GM18907 (cell line): ENCODE data around the gene CEP164.

Experiments
- ATAC-seq: cut with Tn5 transposase; IDR thresholded peaks from one replicate; pipeline ENCODE4 v1.9.1; 2021; ENCODE audit warnings: mild to moderate bottlenecking, moderate library complexity; ENCODE audit not compliant: unreplicated experiment

The CEP164 gene

DNA sequence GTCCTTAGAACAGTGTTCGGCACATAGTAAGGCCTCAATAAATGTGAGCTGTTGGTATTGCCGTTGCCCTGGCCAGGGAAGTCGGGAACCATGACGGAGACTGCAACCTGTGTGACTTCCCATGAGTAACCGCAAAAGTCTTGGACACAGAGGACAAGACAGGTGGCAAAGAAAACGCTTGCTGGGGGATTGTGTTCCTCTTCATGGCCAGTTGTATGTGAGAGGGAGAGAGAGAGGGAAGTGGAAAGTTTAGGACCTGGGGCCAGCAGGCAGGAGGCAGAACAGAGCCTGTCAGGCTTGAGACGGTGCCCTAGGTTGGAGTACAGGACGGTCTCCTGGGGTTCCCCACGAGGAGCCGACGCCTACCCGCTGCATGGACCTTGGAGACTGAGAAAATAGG is 90.2 kb downstream of the CEP164 start:
- no peak for ATAC-seq

DNA sequence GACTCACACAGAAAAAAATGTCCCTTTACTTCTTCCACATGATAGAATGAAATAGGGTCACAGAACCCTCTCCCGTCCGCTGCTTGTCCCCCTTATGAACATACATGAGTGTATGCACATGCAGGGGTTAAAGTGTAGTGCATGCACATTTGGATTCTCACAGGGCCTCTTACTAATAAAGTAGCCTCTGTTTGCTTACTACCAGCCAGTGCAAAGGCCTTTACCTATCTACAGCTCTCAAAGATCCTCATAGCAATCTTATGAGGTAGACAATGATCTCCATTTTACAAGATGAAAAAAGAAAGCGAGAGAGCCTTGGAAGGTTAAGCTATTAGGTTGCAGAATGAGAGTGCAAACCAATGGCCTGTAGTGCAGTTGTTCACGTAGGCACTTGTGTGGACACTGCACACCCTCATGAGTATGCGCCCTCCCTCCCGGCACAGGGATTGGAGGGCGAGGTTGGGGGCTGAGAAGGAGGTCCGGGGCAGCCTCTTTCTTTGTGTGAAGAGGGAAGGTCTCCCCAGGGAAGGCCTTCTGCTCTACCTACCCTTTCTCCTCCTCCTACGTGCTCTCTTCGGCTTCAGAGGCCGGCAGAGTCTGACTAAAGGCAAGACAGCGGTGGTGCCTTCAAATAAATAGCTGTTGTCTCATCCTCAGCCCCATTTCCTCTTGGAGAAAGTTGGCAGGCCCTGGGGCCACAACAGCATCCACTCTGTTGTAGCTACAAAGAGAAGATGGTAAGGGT is 91.3 kb downstream of the CEP164 start:
- ATAC-seq = no peak

DNA sequence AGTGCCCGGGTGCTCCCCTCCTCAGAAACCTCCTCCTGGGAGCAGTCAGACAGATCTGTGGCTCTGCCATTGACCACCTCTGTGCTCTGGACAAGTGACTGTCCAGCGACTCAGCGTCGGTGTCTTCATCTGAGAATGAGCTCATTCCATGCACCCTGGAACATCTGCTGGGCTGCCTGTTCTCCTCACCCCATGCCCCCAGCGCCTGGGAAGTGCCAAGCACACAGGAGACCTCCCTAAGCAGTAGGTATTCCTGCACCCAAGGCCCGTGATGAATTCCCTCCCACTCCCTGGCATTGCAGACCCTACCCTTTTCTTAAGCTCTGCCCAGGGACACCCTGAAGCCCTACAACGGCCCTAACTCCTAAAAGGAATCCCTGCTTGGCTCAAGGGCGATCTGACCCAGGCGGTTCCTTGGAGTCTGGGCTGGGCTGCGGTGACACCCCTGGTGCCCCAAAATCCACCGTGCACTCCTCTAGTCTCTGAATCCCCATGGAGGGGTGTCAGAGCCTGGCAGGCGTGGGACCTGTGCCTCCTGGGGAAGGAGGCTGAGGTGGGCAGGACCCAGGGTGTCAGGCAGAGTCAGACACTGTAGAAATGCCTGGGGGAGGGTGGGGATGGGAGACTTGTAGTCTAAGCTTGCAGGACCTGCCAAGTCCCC is 92.0 kb downstream of the CEP164 start:
- ATAC-seq = no peak

DNA sequence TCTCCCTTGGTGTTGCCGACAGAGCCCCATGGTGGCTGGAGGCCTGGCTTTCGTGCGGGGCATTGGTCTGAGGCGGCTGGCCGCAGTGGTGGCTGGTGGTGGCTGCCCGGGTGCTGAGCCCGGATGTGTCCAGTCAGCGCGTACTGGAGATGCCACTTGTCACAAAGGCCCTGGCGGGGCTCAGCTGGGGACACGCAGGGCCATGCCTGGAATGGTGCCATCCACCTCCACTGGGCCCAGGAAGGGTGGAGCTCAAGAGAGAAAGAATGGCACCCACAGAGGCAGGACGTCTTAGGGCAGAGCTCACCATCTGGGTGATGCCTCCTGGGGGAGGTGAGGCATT is 92.5 kb downstream of the CEP164 start:
- no peak for ATAC-seq

- no peak for ATAC-seq
Measured at GRCh38 chr11:117420598-117420997, 92.9 kb downstream of the CEP164 start.

GRCh38 chr11:117421041-117421440 is 93.4 kb downstream of the CEP164 start:
- ATAC-seq = no peak

- ATAC-seq = no peak
Measured at GRCh38 chr11:117421476-117421875, 93.8 kb downstream of the CEP164 start.

DNA sequence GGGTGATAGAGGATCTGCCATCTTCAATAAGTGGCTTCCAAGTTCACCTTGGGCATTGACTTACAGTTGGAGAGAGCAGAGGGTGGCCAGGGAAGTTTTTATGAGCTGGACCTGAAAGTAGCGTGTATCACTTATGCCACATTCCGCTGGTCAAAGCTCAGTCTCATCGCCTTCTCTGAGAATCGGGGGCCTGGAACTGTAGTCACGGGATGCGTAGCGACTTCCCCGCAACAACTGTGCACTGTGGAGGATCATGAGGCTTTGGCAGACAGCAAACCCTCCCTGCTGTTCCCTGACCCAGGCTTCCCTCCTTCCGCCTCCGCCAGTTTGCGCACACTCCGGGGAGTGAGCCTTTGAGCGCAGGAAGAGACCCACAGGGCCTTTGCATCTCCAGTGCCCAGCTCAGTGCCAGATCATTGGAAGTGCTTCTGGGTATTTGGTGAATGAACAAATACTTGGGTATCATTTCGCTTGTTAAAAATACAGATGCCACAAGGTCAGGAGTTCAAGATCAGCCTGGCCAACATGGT is 95.5 kb downstream of the CEP164 start:
- no peak for ATAC-seq

DNA sequence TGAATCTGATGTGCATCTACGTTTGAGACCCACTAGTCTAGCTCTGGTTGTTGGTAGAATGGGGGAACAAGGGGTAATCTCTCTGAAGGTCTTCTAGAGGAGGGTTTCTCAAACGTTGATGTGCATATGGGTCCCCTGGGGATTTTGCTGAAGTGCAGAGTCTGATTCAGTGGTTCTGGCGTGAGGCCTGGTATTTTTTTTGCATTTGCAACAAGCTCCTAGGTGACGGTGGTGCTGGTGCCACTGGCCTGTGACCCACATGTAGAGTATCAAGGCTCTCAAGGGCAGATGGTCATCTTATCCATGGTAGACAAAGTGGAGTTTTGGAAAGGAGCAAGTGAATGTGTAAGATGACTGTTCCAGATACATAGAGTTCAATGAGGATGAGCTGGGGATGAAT is 97.1 kb downstream of the CEP164 start:
- no peak for ATAC-seq

- ATAC-seq = no peak
Measured at GRCh38 chr11:117425679-117426296, 98.1 kb downstream of the CEP164 start.

- no peak for ATAC-seq
Measured at GRCh38 chr11:117426297-117426685, 98.6 kb downstream of the CEP164 start.

- ATAC-seq = no peak
Measured at GRCh38 chr11:117426941-117427340, 99.3 kb downstream of the CEP164 start.

- ATAC-seq = no peak
Measured at GRCh38 chr11:117427356-117427874, 99.8 kb downstream of the CEP164 start.

DNA sequence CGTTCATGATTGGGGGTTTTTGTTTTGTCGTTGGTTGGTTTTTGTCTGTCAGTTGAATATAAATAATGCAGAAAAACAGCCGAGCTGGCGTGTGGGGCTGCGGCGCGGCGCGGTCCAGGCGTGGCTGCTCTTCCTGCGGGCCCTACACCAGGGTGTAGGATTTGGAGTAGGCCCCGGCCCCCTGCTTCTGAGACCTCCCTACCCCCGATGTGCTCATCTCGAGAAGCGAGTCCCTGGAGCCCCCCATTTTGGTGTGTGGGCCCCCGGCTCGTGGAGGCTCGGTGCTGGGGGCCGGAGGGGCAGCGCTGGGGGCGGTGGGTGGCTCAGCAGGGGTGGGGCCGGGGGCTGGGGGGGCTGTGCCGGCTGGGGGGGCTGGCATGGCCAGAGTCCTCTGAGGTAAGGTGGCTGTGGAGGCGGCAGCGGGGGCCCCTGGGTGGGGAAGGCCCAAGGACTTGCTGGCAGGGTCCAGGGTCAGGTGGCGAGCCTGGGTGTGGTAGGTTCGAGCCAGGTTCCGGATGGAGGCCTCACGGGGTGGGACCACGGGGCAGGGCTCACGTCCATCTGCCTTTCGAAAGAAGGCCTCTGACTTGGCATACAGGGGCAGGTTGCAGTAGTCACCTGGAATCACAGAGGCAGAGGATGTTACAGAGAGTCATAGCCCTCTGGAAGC is 100.7 kb downstream of the CEP164 start:
- no peak for ATAC-seq

GRCh38 chr11:117428856-117429229 is 101.2 kb downstream of the CEP164 start:
- ATAC-seq = no peak

DNA sequence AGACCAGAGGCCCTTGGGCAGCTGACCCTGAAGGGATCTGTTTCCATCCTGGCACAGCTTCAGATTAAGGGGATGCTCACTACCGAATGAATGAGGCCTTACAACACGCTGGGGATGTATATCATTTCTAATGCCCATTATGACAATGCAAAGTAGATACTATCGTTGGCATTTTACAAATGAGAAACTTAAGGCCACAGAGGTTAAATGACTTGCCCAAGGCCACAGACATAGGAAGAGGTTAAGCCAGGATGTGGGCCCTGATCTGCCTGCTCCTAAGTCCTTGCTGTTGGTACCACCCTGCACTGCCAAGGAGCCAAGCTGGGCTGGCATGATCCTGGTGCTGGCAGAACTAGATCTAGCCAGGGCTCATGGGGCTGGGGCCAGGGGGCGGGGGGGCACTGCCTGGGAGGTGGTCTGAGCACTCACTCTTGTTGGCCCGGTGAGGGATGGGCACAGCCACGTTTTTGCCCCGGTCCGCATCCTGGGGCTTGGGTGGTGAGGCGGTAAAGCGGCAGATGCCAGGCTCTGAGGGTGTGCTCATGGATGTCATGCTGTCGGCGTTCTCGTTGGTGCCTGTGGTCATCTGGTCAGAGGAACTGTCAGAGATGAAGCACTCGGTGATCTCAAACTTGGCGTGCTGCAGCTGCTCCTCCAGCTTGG is 102.8 kb downstream of the CEP164 start:
- no peak for ATAC-seq

DNA sequence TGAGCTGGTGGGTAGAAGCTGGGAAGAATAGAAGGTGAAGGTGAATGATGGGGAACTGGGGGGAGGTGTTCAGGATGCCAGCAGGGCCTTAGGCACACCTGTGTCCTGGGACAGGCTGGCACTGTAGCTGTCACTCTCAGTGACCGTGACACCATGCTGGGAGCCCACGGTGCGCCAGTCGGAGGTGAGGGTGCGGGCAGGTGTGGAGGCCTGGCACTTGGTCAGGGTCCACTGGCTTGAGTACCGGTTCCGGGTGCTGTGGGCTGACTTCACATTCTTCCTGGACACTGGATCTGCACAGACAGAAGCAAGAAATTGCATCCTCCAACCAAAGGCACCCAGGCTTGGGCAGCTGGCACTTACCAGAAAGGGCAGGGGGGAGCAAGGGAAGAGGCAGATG is 103.8 kb downstream of the CEP164 start:
- ATAC-seq = no peak

GRCh38 chr11:117433717-117434116 is 106.1 kb downstream of the CEP164 start:
- no peak for ATAC-seq

GRCh38 chr11:117434481-117434880 is 106.8 kb downstream of the CEP164 start:
- no peak for ATAC-seq

- ATAC-seq = peak; percentile 73
Measured at GRCh38 chr11:117435326-117435725, 107.7 kb downstream of the CEP164 start.
